HG03097 (cell line): Measurements from ENCODE around the gene LRIF1.
"Not testable (repeated sequence)": the region's sequence is repeated elsewhere in the genome, so short reads cannot be mapped to it uniquely, and the experiment has no call there.

Source experiments
- ATAC-seq: cut with Tn5 transposase; IDR thresholded peaks from one replicate; pipeline ENCODE4 v1.9.1; 2021; ENCODE audit not compliant: unreplicated experiment, low FRiP score

LRIF1 gene, protein sequence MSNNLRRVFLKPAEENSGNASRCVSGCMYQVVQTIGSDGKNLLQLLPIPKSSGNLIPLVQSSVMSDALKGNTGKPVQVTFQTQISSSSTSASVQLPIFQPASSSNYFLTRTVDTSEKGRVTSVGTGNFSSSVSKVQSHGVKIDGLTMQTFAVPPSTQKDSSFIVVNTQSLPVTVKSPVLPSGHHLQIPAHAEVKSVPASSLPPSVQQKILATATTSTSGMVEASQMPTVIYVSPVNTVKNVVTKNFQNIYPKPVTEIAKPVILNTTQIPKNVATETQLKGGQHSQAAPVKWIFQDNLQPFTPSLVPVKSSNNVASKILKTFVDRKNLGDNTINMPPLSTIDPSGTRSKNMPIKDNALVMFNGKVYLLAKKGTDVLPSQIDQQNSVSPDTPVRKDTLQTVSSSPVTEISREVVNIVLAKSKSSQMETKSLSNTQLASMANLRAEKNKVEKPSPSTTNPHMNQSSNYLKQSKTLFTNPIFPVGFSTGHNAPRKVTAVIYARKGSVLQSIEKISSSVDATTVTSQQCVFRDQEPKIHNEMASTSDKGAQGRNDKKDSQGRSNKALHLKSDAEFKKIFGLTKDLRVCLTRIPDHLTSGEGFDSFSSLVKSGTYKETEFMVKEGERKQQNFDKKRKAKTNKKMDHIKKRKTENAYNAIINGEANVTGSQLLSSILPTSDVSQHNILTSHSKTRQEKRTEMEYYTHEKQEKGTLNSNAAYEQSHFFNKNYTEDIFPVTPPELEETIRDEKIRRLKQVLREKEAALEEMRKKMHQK

DNA sequence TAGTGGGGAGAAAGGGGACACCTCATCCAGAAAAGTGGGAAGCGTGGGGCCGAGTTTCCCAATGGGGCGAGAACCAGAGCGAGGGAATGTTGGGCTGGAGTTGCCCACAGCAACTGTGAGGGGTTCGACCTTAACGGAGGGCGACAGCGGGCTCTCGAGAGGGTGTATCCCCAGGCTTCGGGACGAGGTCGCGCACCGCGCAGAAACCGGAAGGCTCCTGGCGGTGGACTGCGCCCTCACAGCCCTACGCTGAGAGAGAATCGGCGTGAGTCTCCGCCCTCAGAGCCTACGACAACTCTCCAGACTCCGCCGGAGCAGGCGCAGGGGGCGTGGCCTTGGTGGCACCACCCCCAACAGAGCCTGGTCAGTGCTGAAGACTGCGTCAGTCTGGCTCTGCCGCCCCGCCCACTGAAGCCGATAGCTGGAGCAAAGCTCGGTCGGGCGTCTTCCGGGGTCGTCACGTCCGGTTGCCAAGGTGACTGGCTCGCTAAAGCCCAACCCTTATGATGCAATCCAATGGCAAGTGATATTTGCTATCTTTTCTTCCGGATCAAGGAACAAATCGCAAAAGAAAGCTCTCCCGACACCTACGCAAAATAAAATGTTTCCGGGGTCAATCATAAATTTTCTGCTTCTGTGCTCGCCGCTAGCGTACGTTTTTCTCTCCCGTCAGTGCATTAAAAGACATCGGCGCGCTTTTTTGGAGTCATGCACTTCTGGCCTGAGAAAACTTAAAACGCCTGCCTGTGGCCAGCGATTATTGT, at the start of gene LRIF1:
TSS of gene LRIF1 (minus strand) at position 232 of the 764 bp plus-strand sequence. CDS start 234 bp downstream, outside the sequence.
- ATAC-seq, result peak; percentile 96

DNA sequence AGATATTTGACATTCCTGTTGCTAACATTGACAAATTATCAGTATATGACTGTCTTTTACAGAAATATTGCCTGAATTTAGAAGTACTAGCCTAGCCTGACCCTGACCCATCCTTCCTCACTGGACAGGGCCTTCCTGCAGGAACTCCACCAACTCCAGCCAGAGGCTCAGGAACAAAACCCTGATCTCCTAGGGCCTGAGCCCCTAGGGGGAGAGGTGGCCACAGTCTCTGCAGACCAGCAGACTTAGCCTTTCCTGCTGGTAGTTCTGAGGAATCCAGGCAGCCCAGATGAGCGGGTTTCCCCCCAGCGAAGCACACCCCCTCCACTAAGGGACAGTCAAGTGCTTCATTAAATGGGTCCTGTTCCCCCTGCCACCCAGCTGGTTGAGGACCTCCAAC, 44.3 kb upstream of the LRIF1 start:
- ATAC-seq, result no peak

DNA sequence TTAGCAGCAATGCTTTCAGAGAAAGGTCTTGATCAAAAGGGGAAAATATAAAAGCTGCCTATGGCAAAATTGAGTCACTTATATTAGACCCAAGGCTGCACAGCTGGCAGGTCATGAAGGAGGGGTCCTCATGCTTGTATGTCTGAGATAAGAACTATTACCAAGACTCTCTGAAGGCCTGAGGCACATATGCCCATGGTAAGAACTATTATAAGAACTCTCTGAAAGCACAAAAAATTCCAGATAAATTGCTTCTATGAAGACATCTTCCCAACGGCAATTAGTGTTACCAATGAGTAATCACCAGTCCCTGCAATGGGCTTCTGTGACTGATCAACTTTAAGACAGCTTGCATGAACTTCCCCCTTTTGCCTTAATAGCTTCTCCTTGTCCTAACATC, 42.8 kb upstream of the LRIF1 start:
- ATAC-seq, result no peak

DNA sequence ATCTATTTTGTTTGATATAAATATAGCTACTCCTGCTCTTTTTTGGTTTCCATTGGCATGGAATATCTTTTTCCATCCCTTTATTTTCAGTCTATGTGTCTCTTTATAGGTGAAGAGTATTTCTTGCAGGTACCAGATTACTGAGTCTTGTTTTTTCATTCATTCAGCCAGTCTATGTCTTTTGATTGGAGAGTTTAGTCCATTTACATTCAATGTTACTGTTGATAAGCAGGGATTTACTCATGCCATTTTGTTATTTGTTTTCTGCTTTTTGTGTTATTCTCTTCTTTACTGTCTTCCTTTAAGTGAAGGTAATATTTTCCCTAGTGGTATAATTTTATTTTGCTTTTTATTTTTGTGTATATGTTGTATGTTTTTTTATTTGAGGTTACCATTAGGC, 35.9 kb upstream of the LRIF1 start:
- ATAC-seq, result not testable (repeated sequence)

DNA sequence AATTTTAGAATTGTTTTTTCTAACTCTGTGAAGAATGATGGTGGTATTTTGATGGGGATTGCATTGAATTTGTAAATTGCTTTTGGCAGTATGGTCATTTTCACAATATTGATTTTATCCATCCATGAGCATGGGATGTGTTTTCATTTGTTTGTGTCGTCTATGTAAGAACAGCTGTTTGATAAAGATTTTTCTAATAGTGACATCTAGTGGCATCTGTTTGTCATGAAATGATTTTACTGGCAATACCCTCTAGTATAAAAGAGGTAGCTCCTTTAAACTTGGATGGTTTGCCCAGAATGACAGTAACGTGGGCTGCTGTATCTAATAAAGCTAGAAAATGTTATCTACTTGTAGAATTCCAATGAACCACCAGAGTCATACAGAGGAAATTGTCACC, 28.6 kb upstream of the LRIF1 start:
- ATAC-seq, result not testable (repeated sequence)

DNA sequence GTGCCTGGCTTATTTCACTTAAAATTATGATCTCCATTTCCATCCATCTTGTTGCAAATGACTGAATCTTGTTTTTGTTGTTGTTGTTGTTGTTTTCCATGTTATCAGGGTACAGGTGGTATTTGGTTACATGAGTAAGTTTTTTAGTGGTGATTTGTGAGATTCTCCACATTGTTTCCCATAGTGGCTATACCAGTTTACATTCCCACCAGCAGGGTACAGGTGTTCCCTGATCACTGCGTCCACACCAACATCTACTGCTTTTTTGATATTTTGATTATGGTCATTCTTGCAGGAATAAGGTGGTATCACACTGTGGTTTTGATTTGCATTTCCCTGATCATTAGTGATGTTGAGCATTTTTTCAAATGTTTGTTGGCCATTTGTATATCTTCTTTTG, 27.6 kb upstream of the LRIF1 start:
- ATAC-seq, result not testable (repeated sequence)

DNA sequence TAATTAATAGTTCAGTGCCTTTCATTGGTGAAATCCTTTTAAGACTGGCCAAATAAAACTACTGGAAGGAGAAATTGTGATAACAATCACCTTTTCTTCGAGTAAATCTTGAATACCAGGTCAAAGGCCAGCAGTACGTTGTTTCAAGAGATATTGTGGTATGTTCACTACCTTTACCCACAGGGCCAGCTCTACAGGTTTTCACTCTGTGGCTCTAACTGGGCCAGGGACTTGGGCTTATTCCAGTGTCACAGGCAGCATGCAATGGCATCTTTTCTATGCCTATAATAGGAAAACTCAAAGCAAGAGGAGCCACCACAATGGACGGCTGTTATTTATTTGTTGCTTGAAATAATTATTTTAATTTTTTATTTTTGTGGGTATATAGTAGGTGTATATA, 26.8 kb upstream of the LRIF1 start:
- no peak for ATAC-seq

DNA sequence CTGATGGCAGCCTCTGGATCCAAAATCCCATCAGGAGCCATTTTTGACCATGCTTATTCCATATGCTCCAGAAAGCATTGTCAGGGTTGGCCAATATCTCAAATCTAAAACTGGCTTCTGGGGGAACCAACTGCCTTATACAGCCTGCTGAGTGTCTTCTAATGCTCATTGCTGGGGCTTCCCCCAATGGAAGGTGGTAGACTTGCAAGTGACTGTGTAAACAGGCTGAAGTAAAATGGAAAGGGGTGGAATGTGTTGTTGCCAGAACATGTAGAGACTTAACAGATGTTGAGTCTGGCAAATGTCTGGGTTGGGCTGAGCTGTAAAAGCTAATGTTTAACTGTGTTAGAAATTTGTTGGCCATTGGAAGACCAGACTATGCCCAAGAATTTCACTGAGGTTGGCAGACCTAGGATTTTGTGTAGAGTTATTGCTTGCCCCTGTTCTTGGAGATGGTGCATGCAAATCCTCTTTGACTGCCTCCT, 22.7 kb upstream of the LRIF1 start:
- ATAC-seq, result no peak

DNA sequence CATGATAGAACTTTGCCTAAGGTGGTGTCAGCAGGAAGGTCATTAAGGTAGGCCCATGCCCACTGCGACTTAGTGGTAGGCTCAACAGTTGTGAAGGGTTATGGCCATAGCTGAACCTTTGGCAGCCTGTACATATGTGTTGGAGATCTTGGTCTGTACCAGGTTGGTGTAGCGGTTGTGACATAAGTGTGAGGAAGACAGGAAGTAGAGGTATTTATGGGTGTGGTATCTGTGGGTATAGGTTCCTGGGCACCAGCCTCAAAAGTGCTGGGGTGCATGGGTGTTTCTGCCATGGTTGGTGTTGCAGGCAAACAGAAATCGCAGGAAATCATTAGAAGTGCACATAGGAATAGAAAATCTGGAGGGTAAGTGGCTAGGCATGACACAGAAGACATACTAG, 18.6 kb upstream of the LRIF1 start:
- ATAC-seq, result no peak

DNA sequence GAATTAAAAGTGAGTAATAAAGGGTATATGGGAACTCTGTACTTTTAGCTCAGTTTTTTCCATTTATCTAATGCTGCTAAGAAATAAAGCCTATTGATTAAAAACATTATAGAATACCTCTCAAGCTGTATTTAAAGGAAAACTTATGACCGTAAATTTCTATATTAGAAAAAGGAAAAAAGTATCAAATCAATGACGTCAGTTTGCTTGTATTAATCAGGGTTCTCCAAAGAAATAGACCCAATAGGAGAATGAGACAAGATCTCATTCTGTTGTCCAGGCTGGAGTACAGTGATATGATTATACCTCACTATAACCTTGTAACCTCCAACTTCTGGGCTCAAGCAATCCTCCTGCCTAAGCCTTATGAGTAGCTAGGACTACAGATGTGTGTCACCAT, 15.4 kb upstream of the LRIF1 start:
- no peak for ATAC-seq

DNA sequence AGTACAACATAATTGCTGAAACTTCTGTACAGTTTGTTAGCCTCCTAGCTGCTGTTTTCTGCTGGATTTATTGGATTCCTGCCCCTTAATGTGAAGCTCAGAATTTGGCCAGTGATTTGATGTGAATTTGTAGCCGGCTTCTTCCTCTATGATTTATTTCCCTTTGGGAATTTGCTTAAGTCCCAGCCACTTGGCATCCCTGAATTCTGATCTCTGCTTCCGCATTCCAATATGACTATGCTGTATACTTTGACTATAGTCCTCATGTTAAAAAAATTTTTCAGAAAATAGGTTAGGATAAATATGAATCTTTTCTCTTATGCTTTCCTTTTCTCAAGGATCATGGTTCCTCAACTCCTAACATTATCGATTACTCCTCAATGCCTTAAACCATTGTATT, 12.4 kb upstream of the LRIF1 start:
- no peak for ATAC-seq

DNA sequence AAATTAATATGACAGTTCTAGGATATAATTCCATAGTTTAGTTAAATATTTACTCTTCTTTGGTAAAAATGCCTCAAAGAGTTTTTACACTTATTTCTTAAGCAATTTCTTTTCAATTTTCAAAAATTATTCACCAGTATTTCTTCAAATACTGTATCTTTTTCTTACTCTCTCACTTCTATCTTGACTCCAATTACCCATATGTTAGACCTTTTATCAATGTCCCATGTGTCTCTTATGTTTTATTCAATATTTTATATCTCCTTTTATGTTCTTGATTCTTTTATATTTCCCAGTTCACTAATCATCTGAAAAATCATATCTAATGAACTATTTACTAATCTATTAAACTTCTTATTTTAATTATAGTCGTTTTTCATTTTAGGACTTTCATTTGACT, 11.5 kb upstream of the LRIF1 start:
- no peak for ATAC-seq

DNA sequence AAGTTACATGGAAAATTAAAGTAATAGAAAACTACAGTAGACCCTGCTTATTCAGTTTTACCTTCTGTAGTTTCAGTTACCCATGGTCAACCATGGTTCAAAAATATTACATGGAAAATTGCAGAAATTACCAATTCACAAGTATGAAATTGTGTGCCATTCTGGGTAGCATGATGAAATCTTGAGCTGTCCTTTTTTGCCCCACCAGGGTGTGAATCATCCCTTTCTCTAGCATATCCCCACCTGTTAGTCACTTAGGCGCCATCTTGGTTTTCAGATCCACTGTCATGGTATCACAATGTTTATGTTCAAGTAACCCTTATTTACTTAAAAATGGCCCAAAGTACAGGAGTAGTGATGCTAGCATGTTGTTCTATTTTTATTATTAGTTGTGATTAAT, 3.5 kb upstream of the LRIF1 start:
- ATAC-seq, result no peak

DNA sequence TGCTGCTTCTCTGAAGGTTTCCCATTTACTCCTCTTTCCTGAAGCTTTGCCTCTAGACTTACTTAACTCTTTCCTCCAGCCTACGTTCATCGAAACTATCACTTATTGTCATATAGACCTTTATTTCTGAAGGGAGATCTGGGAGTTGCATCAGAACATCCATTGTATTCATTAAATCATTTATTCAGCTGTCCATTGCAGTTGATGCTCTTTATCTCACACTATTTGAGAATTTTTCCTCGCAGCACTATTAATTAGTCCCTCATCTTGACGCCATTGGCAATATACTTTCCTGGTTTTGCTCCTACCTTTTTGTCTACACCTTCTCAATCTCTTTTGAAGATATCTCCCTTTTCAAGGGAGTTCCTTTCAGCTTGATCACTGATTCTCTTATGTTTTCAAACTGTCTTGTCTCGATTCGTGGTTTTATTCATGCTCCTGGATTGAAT, 757 bp upstream of the LRIF1 start:
- ATAC-seq, result no peak

DNA sequence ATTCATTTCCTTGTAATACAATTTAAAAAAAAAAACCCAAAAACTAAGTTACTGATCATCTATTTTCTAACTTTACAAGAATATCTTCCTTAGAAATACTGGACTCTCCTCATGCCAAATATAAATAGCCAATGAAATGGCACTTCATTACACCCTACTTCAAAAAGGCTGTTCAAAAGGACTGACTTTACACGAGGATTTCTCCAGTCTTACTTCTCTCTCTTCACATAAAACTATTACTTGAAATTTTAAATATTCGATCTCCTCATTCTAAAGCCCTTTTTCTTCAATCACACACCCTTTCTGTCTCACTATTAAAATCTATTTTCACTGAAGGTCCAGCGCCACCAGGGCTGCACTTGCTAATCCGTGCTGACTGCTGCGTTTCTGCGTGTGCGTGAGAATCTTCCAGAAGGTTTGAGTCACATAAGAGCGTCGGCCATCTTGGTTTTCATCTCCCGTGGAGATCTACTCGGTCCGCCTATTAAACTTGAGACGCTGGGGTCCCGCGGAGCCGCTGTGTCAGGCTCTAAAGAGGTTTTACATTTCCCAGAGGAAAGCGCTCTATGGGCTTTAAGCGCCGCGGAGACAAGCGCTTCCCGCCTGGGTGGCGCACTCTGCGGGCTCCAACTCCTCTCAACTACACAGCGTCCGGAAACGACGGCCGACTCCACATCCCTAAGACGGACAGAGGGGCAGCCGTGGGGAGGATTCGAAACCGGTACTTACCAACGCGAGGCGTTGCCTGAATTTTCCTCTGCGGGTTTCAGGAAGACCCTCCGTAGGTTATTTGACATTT, 631 bp downstream of the LRIF1 start:
- ATAC-seq, result peak; percentile 35

DNA sequence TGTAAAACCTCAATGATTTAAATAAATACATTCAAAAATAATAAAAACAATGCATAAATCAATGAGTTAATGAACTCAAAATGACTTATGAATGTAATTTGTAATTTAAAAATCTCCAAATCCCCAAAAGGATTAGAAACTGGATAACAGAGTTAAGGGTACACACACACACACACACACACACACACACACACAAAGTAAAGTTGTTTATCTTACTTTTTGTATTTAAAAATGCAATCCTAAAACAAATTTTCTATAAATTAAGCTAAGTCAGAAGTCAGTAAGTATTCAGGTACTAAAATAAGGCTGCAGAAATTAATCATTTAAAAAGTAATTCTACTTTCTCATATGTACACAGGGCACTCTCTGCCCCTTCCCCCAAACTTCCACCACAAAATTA, 1.8 kb downstream of the LRIF1 start:
- no peak for ATAC-seq

DNA sequence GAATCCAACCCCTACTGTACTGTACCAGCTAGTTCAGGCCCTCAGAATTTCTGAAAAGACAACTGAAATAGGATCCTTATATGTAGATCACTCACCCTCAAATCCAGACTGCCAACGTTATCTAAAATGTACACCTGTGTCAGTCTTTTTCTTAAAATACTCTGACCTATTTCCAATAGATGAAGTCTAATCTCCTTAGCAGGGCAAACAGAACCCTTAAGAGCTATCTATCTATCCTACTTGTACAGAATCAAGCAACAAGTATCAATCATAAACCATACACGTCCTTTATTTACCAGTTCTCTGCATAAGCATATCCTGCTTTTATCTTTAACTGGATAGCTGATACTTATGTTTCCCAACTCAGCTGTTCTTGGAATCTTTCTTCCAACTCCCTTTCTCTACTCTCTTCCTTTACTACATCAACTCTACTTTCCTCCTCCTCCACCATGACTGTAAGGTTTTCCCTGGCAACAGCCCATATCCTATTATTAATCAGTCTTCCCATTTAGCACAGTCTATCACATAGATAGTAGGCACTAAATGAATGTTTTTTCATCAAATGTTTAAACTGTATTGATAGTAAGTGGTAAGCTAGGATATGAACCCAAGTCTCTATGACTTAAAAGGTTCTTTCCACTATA, 2.8 kb downstream of the LRIF1 start:
- no peak for ATAC-seq

DNA sequence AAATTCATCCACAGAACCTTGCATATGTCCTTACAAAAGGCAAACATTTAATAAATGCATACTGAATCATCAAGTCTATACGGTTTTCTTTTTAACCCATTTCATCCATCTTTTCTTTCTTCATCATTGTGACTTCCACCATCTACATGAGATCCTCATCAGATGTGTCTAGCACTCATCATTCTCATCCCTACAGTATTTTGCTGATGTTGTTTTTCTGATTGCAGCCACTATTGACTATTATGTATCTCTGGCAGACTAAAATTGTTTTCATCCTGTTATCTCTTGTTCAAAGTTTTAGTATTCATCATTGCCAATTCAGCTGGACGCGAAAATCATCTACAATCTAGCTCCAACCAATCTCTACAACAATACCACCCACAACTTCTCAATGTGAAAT, 5.9 kb downstream of the LRIF1 start:
- ATAC-seq, result no peak

DNA sequence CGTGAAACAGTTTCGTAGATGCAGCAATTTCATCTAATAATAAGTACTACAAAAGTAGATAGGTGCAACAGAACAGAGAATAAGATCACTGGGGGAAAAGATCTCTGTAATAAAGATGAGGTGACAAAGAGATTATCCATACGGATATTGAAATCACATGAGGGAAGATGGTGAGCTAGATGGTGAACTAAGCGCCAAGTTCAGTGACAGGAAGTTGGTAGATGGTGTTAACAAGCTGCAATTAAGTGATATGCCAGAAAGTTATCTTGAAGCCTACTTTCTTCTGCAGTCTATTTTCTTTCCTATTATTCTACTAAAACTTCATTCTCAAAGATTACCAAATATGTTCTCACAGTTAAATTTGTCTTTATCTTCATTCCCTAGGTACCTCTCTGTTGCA, 7.1 kb downstream of the LRIF1 start:
- ATAC-seq, result no peak

DNA sequence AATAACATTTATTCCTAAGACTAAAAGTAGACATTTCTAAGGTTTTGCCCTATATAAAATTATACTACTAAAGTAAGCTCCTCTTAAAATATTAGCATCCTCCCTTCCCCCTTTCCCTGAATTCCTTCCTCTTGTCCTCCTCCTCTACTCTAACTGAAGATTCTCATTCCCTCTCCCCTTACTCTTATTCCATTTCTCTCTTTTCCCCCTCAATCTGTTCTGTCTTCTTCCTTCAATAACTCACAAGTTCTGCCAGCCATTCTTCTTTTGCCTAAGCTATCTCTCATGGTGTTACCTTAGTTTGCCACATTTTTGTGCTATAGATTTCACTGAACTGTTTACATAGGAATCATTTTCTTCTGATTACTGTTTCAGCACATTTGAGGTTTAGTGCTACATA, 10.7 kb downstream of the LRIF1 start:
- no peak for ATAC-seq
